Right cardiac atrium (tissue), 5 donors: ENCODE measurements around the gene MTPN. TPM values are rescaled to one million over a fixed set of nuclear protein-coding genes. Genes with fewer than 3 reads are reported as not detected.
A peak's percentile ranks its signal among the peaks of the same experiment; 100 is the strongest.

Experiments used
- ATAC-seq, 2 donors: fragments of 200-7000 bp; cut with Tn5 transposase; one replicate each; pipeline versions ENCODE4 v1.8.0 to v1.9.1; 2020; ENCODE audit warnings: moderate library complexity in 2 of 2, mild to moderate bottlenecking in 1 of 2
- DNase-seq, 3 donors: peaks; one replicate each; pipeline ENCODE4 v3.0.0-alpha.2; 2020
- H3K27ac ChIP-seq: one replicate; pipeline ENCODE4 v1.5.1; 2013; ENCODE audit warnings: mild to moderate bottlenecking, low read length, control low read depth, moderate library complexity
- H3K27me3 ChIP-seq: one replicate; pipeline ENCODE4 v1.6.1; 2013; ENCODE audit not compliant: control insufficient read depth, insufficient read depth
- H3K4me1 ChIP-seq: one replicate; pipeline ENCODE4 v1.6.1; 2013; ENCODE audit warnings: low read length; ENCODE audit not compliant: control insufficient read depth, insufficient read depth
- H3K4me3 ChIP-seq: one replicate; pipeline ENCODE4 v1.5.1; 2013; ENCODE audit warnings: low read length, control low read depth
- H3K9me3 ChIP-seq: one replicate; pipeline ENCODE4 v1.6.1; 2013; ENCODE audit warnings: low read length; ENCODE audit not compliant: control insufficient read depth
- WGBS: extraction: QIAGEN DNeasy Blood & Tissue Kit; methylation state at CpG from one replicate; pipeline ENCODE4 v1.1.7; 2013; 5-methylcytosine and 5-hydroxymethylcytosine counted together
- intact Hi-C, 4 donors: fragments of 100-400 bp; cut with DNase I; formaldehyde crosslinking; loops; one replicate each; pipeline versions ENCODE4 v1.11.0 to v1.14.0; 2022 to 2023
- polyA plus RNA-seq: library from polyadenylated mRNA; stranded (reverse); fragments of 200-250 nt; gene quantifications from one replicate; pipeline ENCODE4 v1.2.3, GENCODE V29; 2013
- total RNA-seq, 4 donors: library from RNA; stranded (reverse); fragmentation: NEBNext Ultra II Directional; extraction: Animal tissue kit (Norgen Biotek cat#: 25700); gene quantifications; one replicate each; pipeline ENCODE4 v1.2.1, GENCODE V29; 2021
- donor health status: healthy with polysubstance abuse.
- donor health status: DM: no; HTN: yes; CAD: no.
- donor health status: DM: no; HTN: no; CAD: no.
- donor health status: DM: no; HTN: yes; CAD: no; lungs with severe emphysema.
- donor health status: DM: yes; HTN: yes; CAD: no.

Gene MTPN
- total and polyA plus RNA-seq, 5 donors: 64.6 to 128 (median 122) TPM

GRCh38 chr7:135924302-135924701 is 52.9 kb downstream of the MTPN start:
- WGBS: 84% methylated on average over 3 of the region's 3 CpGs
- Histone ChIP-seq H3K27ac (no peak overlapping the region), H3K9me3 (no peaks in the 10 kb centered on the region), H3K27me3 (no peaks in the 10 kb centered on the region), H3K4me1 (peaks cover 2% of the 10 kb centered on the region), H3K4me3 (no peak overlapping the region)
- ATAC-seq (no peak), DNase-seq (no peak)
- intact Hi-C loops: no loop called here

GRCh38 chr7:135922263-135922662 is 54.9 kb downstream of the MTPN start:
- Histone ChIP-seq H3K9me3 (no peaks in the 10 kb centered on the region), H3K27me3 (no peaks in the 10 kb centered on the region), H3K4me1 (peaks cover 2% of the 10 kb centered on the region), H3K4me3 (no peak overlapping the region), H3K27ac (no peak overlapping the region)
- intact Hi-C loops: no loop called here
- 97% methylated on average over 3 of the region's 3 CpGs for WGBS
- ATAC-seq (no peak), DNase-seq (no peak)

- H3K27ac ChIP-seq: no peak overlapping the region
- no peaks in the 10 kb centered on the region for H3K9me3 ChIP-seq
- intact Hi-C loops: no loop called here
- peaks cover 2% of the 10 kb centered on the region for H3K4me1 ChIP-seq
- no peak for DNase-seq
- H3K4me3 ChIP-seq: no peak overlapping the region
- H3K27me3 ChIP-seq: no peaks in the 10 kb centered on the region
- no peak for ATAC-seq
- WGBS: 88% methylated on average over 7 of the region's 7 CpGs
These were observed 56.7 kb downstream of the MTPN start for GRCh38 chr7:135920478-135920877.

GRCh38 chr7:135919071-135919841 is 57.9 kb downstream of the MTPN start:
- Histone ChIP-seq H3K4me3 (no peak overlapping the region), H3K4me1 (peaks cover 2% of the 10 kb centered on the region), H3K27ac (no peak overlapping the region), H3K9me3 (no peaks in the 10 kb centered on the region), H3K27me3 (no peaks in the 10 kb centered on the region)
- 78% methylated on average over 10 of the region's 10 CpGs for WGBS
- no peak for ATAC-seq
- intact Hi-C loops: no loop called here
- no peak for DNase-seq

- no peaks in the 10 kb centered on the region for H3K4me1 ChIP-seq
- ATAC-seq (no peak), DNase-seq (no peak)
- H3K27ac ChIP-seq: no peak overlapping the region
- no peaks in the 10 kb centered on the region for H3K27me3 ChIP-seq
- H3K4me3 ChIP-seq: no peak overlapping the region
- 52% methylated on average over 5 of the region's 5 CpGs for WGBS
- H3K9me3 ChIP-seq: no peaks in the 10 kb centered on the region
- intact Hi-C loops: no loop called here
These were observed 59.0 kb downstream of the MTPN start for GRCh38 chr7:135918134-135918533.

- DNase-seq: no peak
- H3K27me3 ChIP-seq: no peaks in the 10 kb centered on the region
- H3K4me3 ChIP-seq: no peak overlapping the region
- ATAC-seq: no peak
- no peaks in the 10 kb centered on the region for H3K9me3 ChIP-seq
- no peak overlapping the region for H3K27ac ChIP-seq
- no peaks in the 10 kb centered on the region for H3K4me1 ChIP-seq
- intact Hi-C loops: no loop called here
- 71% methylated on average over 7 of the region's 7 CpGs for WGBS
These were observed 59.4 kb downstream of the MTPN start for GRCh38 chr7:135917721-135918120.

DNA sequence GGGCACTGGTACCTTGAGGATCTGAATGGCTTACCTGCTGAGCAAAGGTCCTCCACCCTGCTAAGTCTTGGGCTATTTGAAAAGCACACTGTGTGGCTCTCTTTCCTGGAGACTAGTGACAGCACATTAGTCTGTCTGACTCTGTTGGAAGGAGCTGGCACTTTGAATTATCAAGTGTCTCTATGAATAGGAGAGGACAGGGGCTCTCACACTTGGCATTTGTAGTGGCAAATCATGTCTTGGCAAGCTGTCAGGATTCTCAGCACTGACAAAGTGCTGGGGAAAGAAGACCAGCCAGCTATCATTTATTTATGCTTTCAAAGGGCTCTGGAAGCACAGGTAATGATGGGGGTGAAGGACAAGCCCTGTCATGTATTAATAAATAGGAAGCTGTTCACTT is 62.8 kb downstream of the MTPN start:
- no peaks in the 10 kb centered on the region for H3K9me3 ChIP-seq
- peaks cover 4% of the 10 kb centered on the region for H3K4me1 ChIP-seq
- H3K27ac ChIP-seq: peak overlapping the region; percentile 80
- H3K4me3 ChIP-seq: no peak overlapping the region
- DNase-seq: no peak
- ATAC-seq: peak; percentile 92 to 93
- no peaks in the 10 kb centered on the region for H3K27me3 ChIP-seq
- intact Hi-C loops: no loop called here

- no peaks in the 10 kb centered on the region for H3K27me3 ChIP-seq
- intact Hi-C loops: no loop called here
- DNase-seq (no peak), ATAC-seq (peak in 1 of 2 donors; percentile 21)
- no peaks in the 10 kb centered on the region for H3K9me3 ChIP-seq
- H3K4me3 ChIP-seq: no peak overlapping the region
- no peak overlapping the region for H3K27ac ChIP-seq
- 82% methylated on average over 2 of the region's 2 CpGs for WGBS
- peaks cover 4% of the 10 kb centered on the region for H3K4me1 ChIP-seq
These were observed 63.8 kb downstream of the MTPN start for GRCh38 chr7:135913404-135913803.

DNA sequence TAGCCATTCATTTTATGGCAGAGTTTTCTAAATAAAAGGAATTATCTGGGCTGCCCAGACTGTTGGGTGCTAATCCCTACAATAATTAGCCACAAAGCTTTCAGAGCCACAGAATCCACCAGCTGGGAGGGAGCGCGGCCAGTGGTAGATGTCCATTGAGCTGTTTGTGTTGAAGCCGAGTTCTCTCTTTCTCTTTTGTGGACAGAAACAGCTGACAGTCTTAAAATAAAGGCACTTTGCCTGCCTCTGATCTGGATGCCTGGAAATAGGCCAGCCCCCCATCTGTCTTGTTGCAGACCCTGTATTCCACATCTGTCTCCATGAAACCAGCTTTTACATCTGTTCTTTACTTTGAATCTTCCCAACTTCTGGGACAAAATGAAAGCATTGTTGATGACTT is 66.1 kb downstream of the MTPN start:
- intact Hi-C loops: no loop called here
- Histone ChIP-seq H3K27me3 (no peaks in the 10 kb centered on the region), H3K9me3 (no peaks in the 10 kb centered on the region), H3K4me3 (no peak overlapping the region), H3K27ac (peak overlapping the region; percentile 66), H3K4me1 (peaks cover 4% of the 10 kb centered on the region)
- ATAC-seq (peak in 1 of 2 donors; percentile 19), DNase-seq (peak in 1 of 3 donors; percentile 67)
- WGBS: 52% methylated on average over 3 of the region's 3 CpGs

GRCh38 chr7:135910393-135911036 is 66.6 kb downstream of the MTPN start:
- peaks cover 4% of the 10 kb centered on the region for H3K4me1 ChIP-seq
- H3K27me3 ChIP-seq: no peaks in the 10 kb centered on the region
- no peak overlapping the region for H3K4me3 ChIP-seq
- no peaks in the 10 kb centered on the region for H3K9me3 ChIP-seq
- 59% methylated on average over 2 of the region's 2 CpGs for WGBS
- no peak for DNase-seq
- no peak for ATAC-seq
- intact Hi-C loops: no loop called here
- H3K27ac ChIP-seq: no peak overlapping the region

GRCh38 chr7:135905858-135906257 is 71.3 kb downstream of the MTPN start:
- no peak overlapping the region for H3K4me3 ChIP-seq
- H3K9me3 ChIP-seq: no peaks in the 10 kb centered on the region
- no peaks in the 10 kb centered on the region for H3K27me3 ChIP-seq
- intact Hi-C loops: no loop called here
- 75% methylated on average over 4 of the region's 4 CpGs for WGBS
- ATAC-seq: no peak
- DNase-seq: no peak
- H3K27ac ChIP-seq: no peak overlapping the region
- peaks cover 2% of the 10 kb centered on the region for H3K4me1 ChIP-seq
